Activated CD8-positive, alpha-beta T cell treated with anti-CD3 and anti-CD28 coated beads, Interleukin-2, amount 10 ng/mL, durations not matched to agents 7 days and 5 days (primary cell): ENCODE measurements around the gene LBHD2. TPM values are rescaled to one million over a fixed set of nuclear protein-coding genes. Genes with fewer than 3 reads are reported as not detected.

ENCODE experiments used
- ATAC-seq: fragments of 150-1000 bp; cut with Tn5 transposase; one replicate; pipeline ENCODE4 v1.10.0; 2021; ENCODE audit warnings: moderate library complexity
- CTCF ChIA-PET: fragments of 350-600 bp; sonication (Branson Sonifier 250); formaldehyde crosslinking; loops from one replicate; lab custom pipeline; 2021; ENCODE audit warnings: antibody characterized with exemption; lab: Charles Lee
- POLR2A ChIA-PET: fragments of 350-600 bp; sonication (Branson Sonifier 250); formaldehyde crosslinking; loops from one replicate; lab custom pipeline; 2021; ENCODE audit warnings: antibody characterized with exemption; lab: Charles Lee
- DNase-seq: peaks from one replicate; pipeline ENCODE4 v3.0.0-alpha.2; 2020
- H3K27ac Mint-ChIP-seq: one replicate; pipeline ENCODE4 v1.8.0; 2021; ENCODE audit warnings: mild to moderate bottlenecking, mixed read lengths
- H3K27me3 Mint-ChIP-seq: one replicate; pipeline ENCODE4 v1.8.0; 2021; ENCODE audit warnings: low read depth, mixed read lengths
- H3K36me3 Mint-ChIP-seq: one replicate; pipeline ENCODE4 v1.8.0; 2021; ENCODE audit warnings: low read depth, mixed read lengths
- H3K4me1 Mint-ChIP-seq: one replicate; pipeline ENCODE4 v1.8.0; 2021; ENCODE audit warnings: low read depth, mixed read lengths
- H3K4me3 Mint-ChIP-seq: one replicate; pipeline ENCODE4 v1.8.0; 2021; ENCODE audit warnings: mild to moderate bottlenecking, mixed read lengths
- H3K9me3 Mint-ChIP-seq: one replicate; pipeline ENCODE4 v1.8.0; 2022; ENCODE audit warnings: mixed read lengths; ENCODE audit not compliant: insufficient read depth
- total RNA-seq, 2 experiments: library from RNA; stranded (reverse); gene quantifications; one replicate each; pipeline ENCODE4 v1.2.3, GENCODE V29; 2021

Gene LBHD2
- total RNA-seq, 2 experiments from 2014 or later: not detected

DNA sequence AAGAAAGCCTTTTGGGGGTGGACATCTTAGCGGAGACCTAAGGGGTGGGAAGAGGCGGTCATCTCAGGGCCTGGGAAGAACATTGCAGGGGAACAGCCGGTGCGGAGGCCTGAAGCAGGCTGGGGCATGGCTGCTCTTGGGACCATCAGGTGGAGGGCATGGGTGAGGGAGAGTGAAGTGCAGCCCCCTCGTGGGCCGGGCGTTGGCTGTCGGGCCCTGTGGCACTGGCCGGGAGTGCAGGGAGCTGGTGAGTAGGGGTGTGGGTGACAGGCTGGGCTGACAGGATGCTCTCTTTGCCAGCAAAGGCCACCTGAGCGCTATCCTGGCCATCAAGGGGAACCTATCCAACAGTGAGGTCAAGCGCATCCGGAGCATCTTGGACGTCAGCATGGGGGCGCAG lies 50.9 kb downstream of the LBHD2 start:
- Mint-ChIP-seq H3K27me3 (no peaks in the 10 kb centered on the region), H3K36me3 (no peaks in the 10 kb centered on the region), H3K27ac (no peak overlapping the region), H3K4me3 (no peak overlapping the region), H3K9me3 (no peaks in the 10 kb centered on the region), H3K4me1 (no peaks in the 10 kb centered on the region)
- ChIA-PET CTCF (no interaction called here), POLR2A (no interaction called here)
- no peak for ATAC-seq
- no peak for DNase-seq

DNA sequence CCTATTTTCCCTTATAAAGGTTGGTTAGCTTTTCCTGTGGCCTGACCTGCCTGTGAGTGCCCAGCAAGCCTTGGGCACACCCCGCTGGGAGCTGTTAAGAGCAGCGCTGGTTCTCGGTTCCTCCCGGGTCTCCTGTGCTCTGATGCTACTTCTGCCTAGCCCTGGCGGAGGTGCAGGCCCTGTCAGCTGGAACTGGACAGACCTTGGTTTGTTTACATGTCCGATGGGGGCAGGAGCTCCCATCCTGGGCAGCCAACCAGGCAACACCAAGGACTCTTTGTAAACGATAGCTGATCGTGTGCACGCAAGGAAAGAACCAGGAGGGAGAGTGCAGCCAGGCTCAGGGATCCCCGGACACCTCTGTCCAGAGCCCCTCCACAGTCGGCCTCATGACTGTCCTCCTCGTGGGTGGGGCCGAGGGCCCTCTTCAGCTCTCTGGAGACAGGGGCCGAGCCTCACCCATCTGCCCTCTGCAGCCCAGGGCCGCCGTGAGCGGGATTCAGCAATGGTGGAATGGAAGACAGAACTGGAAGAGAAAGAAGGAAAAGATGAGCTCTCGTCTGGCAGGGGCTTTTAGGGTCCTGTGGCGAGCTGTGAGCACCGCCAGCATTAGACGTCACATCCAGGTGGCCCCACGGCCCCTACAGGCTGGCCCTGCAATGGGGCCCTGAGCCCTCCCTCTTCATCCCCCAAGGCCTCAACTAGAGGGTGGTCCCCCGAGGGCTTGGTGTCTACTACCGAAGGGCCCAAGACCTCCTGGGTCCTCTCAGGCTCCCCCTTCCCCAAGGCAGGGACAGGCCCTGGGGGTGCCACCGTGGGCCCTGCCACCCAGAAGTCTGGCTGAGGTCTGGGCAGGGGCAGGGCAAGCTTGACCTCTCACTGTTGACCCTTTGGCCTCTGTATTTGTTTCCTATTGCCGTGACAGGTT lies 51.6 kb downstream of the LBHD2 start:
- Mint-ChIP-seq H3K27me3 (no peaks in the 10 kb centered on the region), H3K36me3 (no peaks in the 10 kb centered on the region), H3K4me3 (no peak overlapping the region), H3K4me1 (peaks cover 1% of the 10 kb centered on the region), H3K27ac (peak overlapping the region; percentile 34), H3K9me3 (no peaks in the 10 kb centered on the region)
- ChIA-PET POLR2A (no interaction called here), CTCF (no interaction called here)
- DNase-seq (no peak), ATAC-seq (no peak)

DNA sequence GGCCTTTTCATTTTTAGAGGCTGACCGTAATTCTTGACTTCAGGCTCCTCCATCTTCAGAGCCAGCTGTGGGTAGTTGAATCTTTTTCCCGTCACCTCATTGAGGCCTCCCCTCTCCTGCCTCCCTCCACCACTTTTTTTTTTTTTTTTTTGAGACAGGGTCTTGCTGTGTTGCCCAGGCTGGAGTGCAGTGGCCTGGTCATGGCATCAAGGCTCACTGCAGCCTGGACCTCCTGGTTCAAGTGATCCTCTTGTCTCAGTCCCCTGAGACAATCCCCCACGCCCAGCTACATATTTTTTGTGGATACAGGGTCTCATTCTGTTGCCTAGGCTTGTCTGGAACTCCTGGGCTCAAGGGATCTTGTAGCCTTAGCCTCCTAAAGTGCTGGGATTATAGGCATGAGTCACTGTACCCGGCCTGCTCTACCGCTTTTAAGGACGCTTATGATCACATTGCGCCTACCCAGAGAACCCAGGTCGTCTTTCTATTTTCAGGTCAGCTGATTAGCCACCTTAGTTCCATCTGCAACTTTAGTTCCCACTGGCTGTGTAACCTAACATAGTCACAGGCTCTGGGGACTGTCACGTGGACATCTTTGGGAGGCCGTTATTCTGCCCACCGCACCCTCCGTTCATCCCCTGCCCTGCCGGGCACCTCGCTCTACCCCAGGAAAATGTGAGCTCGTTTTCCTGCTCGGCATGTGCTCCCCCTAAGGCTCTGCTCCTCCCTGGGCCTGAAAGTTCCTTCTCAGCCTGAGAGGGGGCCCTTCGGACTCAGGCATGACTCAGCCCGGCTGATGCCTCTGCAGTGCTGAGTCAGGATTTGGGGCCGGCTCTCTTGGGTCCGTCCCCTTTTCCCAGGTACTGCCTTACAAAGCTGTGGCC lies 52.6 kb downstream of the LBHD2 start:
- Mint-ChIP-seq H3K9me3 (no peaks in the 10 kb centered on the region), H3K36me3 (no peaks in the 10 kb centered on the region), H3K4me3 (no peak overlapping the region), H3K27me3 (peaks cover 4% of the 10 kb centered on the region), H3K27ac (no peak overlapping the region), H3K4me1 (peaks cover 5% of the 10 kb centered on the region)
- no peak for DNase-seq
- POLR2A ChIA-PET: no interaction called here
- CTCF ChIA-PET: no interaction called here
- ATAC-seq: no peak

DNA sequence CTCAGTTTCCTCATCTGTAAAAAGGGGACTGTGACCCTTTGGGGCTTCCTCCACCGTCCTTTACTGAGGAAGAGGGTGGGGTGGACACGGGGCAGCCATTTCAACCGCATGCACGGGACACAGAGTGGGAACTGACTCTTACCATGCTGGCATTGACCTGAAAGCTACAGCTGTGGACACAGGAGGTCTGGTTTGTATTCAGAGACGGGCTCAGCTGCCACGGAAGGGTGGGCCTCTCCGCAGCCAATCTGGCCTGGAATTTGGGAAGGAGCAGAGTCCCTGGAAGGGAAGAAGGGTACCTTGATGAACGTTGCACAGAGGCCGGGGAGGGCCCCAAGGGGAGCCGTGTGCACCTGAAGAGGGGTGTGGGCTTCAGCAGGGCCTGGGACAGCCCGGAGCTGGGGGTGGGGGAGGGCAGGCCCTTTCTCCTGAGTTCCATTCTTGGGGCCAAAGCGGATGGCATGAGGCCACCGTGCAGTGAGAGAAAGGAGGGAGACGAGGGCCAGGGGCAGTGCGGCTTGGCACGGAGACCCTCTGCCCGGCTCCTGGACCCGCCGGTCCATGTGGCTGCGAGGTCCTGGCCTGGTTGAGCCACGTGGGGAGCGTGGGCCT lies 53.8 kb downstream of the LBHD2 start:
- Mint-ChIP-seq H3K36me3 (no peaks in the 10 kb centered on the region), H3K9me3 (no peaks in the 10 kb centered on the region), H3K27ac (no peak overlapping the region), H3K4me3 (no peak overlapping the region), H3K4me1 (peaks cover 5% of the 10 kb centered on the region), H3K27me3 (peaks cover 10% of the 10 kb centered on the region)
- DNase-seq (no peak), ATAC-seq (no peak)
- ChIA-PET CTCF (no interaction called here), POLR2A (no interaction called here)

DNA sequence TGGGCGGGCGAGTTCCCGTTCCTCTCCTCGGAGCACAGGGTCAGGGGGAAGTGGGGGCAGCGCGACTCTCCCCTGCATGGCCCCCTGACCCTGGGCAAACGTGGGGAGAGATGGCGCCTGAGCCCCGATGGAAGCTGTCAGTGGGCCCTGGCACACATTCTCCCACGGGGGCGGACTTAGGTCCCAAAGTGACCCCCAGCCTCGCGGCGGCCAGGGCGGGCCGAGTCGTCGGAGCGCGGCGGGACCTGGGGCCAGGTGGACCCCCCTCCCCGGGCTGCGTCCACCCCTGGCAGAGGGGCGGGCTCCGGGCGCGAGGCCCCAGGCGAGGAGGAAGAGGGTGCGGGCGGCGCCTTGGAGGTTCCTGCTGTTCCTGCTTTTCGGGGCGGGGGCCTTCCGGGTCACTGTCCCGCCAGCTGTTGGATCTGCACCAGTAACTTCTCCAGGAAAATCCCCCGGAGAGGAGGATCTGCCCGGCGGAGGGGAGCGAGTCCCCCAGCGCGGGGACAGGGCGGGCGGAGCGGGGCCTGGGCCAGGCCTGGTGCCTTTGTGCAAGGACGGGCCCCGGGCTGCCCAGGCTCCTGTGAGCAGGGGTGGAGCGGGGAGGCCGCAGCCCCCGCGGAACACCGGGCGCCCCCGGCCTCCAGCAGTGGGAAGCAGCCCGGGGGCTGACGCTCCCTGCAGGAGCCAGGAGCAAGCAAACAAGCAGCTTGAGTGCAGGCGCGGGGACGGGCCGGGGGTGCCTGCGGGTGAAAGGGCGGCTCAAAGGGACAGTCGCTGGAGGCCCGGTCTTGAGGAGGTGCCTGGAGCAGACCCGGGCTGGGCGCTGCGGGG lies 54.5 kb downstream of the LBHD2 start:
- CTCF ChIA-PET: no interaction called here
- no peak overlapping the region for H3K27ac Mint-ChIP-seq
- H3K36me3 Mint-ChIP-seq: no peaks in the 10 kb centered on the region
- ATAC-seq (no peak), DNase-seq (no peak)
- peaks cover 13% of the 10 kb centered on the region for H3K27me3 Mint-ChIP-seq
- H3K9me3 Mint-ChIP-seq: no peaks in the 10 kb centered on the region
- no peak overlapping the region for H3K4me3 Mint-ChIP-seq
- POLR2A ChIA-PET: no interaction called here
- H3K4me1 Mint-ChIP-seq: peaks cover 5% of the 10 kb centered on the region

DNA sequence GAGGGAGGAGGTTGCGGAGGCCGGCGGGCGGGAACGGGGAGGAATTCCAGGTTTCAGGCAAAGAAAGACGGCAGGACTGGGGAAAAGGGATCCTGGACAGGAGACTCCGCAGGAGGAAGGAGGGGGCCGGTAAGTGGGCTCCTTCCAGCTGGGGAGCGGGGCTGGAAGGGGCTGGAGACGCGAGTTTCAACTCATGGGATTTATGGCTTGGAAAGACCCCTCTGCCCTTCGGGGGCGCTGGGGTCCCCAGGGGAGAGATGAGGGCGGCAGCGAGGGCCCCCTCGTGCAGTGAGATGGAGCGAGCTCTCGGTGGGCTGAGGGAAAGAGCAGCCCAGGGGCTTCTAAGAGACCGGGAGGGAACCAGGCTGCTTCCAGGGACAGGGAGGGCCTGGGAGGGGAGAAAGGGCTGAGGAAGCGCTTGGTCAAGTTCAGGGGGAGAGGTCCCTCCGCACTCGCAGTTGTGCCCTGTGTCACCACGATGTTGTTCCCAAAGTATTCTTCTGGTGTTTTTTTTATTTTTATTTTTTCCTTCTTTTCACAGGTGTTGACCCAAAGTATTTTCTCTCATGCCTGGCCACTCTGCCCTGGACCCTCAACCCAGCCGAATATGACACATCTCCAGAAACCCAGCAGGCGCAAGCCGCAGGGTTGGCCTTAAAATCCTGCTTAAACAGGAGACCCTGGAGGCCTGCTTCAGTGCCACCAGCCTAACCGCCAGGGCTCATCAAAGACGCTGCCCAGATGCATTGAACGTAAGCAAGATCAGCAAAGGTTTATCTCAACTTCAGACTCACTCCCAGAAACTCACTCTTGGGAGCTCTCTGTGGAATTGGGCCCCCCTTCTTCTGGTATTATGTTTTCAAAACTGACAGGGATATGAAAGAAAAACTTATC lies 55.4 kb downstream of the LBHD2 start:
- Mint-ChIP-seq H3K27me3 (peaks cover 15% of the 10 kb centered on the region), H3K4me3 (no peak overlapping the region), H3K36me3 (no peaks in the 10 kb centered on the region), H3K9me3 (no peaks in the 10 kb centered on the region), H3K27ac (no peak overlapping the region), H3K4me1 (peaks cover 5% of the 10 kb centered on the region)
- DNase-seq: no peak
- CTCF ChIA-PET: interaction anchor here (1.4 kb wide), 1 partner anchor 34 kb away, joined by 3 read pairs; no protein-coding TSS in a partner anchor
- no peak for ATAC-seq
- POLR2A ChIA-PET: no interaction called here

Other genes starting within 250 kb of the LBHD2 start
- under 1 TPM; 0.91 to 0.95 TPM for gene AMN, start 161.5 kb upstream of the LBHD2 start, total RNA-seq
- gene CDC42BPB, start 26.7 kb upstream of the LBHD2 start, total RNA-seq: under 1 TPM; 0.13 to 0.16 TPM
- not detected for gene EXOC3L4, start 10.5 kb downstream of the LBHD2 start, total RNA-seq
- under 1 TPM; 0.23 to 0.71 TPM for gene TNFAIP2, start 39.3 kb downstream of the LBHD2 start, total RNA-seq